K562 (cell line): ENCODE results near the gene FEN1. TPM values are rescaled to one million over a fixed set of nuclear protein-coding genes. Genes with fewer than 3 reads are reported as not detected.

Source experiments
- ARID4B ChIP-seq: sonication (generic); formaldehyde crosslinking; IDR thresholded peaks from 2 replicates; pipeline ENCODE4 v1.8.0; 2022; ENCODE audit warnings: mild to moderate bottlenecking, missing genetic modification reagents
- ATF2 ChIP-seq: sonication (generic); formaldehyde crosslinking; IDR thresholded peaks from 2 replicates; pipeline ENCODE4 v1.8.1; 2022; ENCODE audit warnings: missing genetic modification reagents
- GTF2A2 ChIP-seq: IDR thresholded peaks from 2 replicates; pipeline ENCODE4 v1.6.1; 2016; ENCODE audit warnings: mild to moderate bottlenecking, missing genetic modification characterization, missing compliant biosample characterization
- HOMEZ ChIP-seq: fragments of 250-450 bp; sonication (Bioruptor Pico); IDR thresholded peaks from 2 replicates; pipeline ENCODE4 v1.4.0; 2020; ENCODE audit warnings: mild to moderate bottlenecking, moderate library complexity
- MAFG ChIP-seq: fragments of 450-650 bp; conservative IDR thresholded peaks from 2 replicates; pipeline ENCODE4 v1.6.1; 2016; ENCODE audit warnings: missing genetic modification characterization, missing compliant biosample characterization
- PRDM10 ChIP-seq: fragments of 450-650 bp; IDR thresholded peaks from 2 replicates; pipeline ENCODE4 v1.6.1; 2018; ENCODE audit not compliant: partially characterized antibody
- SPI1 ChIP-seq: IDR thresholded peaks from 2 replicates; pipeline ENCODE4 v1.6.1; 2011; ENCODE audit warnings: low read depth, low read length, control low read depth, borderline replicate concordance
- ZFP1 ChIP-seq: fragments of 450-650 bp; formaldehyde crosslinking; IDR thresholded peaks from 2 replicates; pipeline ENCODE4 v1.4.0; 2020; ENCODE audit warnings: mild to moderate bottlenecking, mixed read lengths
- ZFPM2 ChIP-seq: fragments of 250-450 bp; sonication (Bioruptor Pico); IDR thresholded peaks from 2 replicates; pipeline ENCODE4 v1.5.1; 2022; ENCODE audit warnings: mild to moderate bottlenecking
- ZNF280B ChIP-seq: fragments of 250-450 bp; sonication (Bioruptor Pico); IDR thresholded peaks from 2 replicates; pipeline ENCODE4 v1.5.1; 2021; ENCODE audit warnings: mild to moderate bottlenecking
- ZNF512 ChIP-seq: IDR thresholded peaks from 2 replicates; pipeline ENCODE4 v1.6.1; 2016; ENCODE audit warnings: missing genetic modification characterization, missing compliant biosample characterization
- polyA plus RNA-seq, 8 experiments: library from polyadenylated mRNA; depleted of rRNA in 4 of 8; stranded (reverse) in 5 of 8; unstranded in 3 of 8; fragments of >200 nt; fragmentation: Nextera tagmentation in 2 of 8; fragmentation: Illumina TruSeq in 1 of 8; extraction: Ambion mirVana in 2 of 8; extraction: Trizol in 1 of 8; gene quantifications; 2 replicates each; pipeline versions ENCODE4 v1.2.1 to v1.2.3, GENCODE V29; 2011 to 2014; ENCODE audit warnings: inconsistent platforms in 1 of 8, missing spikeins in 1 of 8
- total RNA-seq, 7 experiments: library from RNA; depleted of rRNA in 6 of 7; stranded (reverse); fragments of >200 nt in 6 of 7; fragmentation: Illumina TruSeq in 2 of 7; extraction: Trizol in 2 of 7; gene quantifications; 2 replicates each; pipeline versions ENCODE4 v1.2.1 to v1.2.3, GENCODE V29; 2011 to 2021; ENCODE audit warnings: low replicate concordance in 1 of 7

Gene FEN1
- total and polyA plus RNA-seq, 9 of the 15 experiments (the other 6 are each of a cell fraction or from before 2014, with no cell fraction given) = 58.1 to 156 (median 137) TPM

- TF ChIP-seq ATF2 (no peak), ARID4B (peak; percentile 53; the same call in 1 of the 2 replicates), ZNF280B (CRISPR knock-in tag) (no peak), ZFP1 (no peak), HOMEZ (no peak), ZFPM2 (CRISPR knock-in tag) (no peak), MAFG (tag) (peak; percentile 81), GTF2A2 (tag) (no peak), SPI1 (0 out of 2 replicates have a peak, but pooled peaks have one; percentile 16), ZNF512 (tag) (no peak), PRDM10 (peak; percentile 84)
These were observed 49.2 kb downstream of the FEN1 start (continued) for GRCh38 chr11:61841636-61842527.
